ENCODE results near the gene SULF2. TPM values are rescaled to one million over a fixed set of nuclear protein-coding genes. Genes with fewer than 3 reads are reported as not detected.

Gene SULF2
- total and polyA plus RNA-seq, 2 donors: 34.7 to 40.3 TPM

GRCh38 chr20:47737923-47738322, 47.4 kb downstream of the SULF2 start:
- DNase-seq (ENCODE audit: extremely low spot score): no peak
- no peak overlapping the region for H3K27ac ChIP-seq (ENCODE audit: low read depth)
- 94% methylated on average over 9 of the region's 9 CpGs for WGBS
- H3K4me3 ChIP-seq (ENCODE audit: low read depth, low read length): no peak overlapping the region
- no peaks in the 10 kb centered on the region for H3K4me1 ChIP-seq (ENCODE audit: insufficient read depth)
- H3K36me3 ChIP-seq (ENCODE audit: insufficient read depth): no peaks in the 10 kb centered on the region

DNA sequence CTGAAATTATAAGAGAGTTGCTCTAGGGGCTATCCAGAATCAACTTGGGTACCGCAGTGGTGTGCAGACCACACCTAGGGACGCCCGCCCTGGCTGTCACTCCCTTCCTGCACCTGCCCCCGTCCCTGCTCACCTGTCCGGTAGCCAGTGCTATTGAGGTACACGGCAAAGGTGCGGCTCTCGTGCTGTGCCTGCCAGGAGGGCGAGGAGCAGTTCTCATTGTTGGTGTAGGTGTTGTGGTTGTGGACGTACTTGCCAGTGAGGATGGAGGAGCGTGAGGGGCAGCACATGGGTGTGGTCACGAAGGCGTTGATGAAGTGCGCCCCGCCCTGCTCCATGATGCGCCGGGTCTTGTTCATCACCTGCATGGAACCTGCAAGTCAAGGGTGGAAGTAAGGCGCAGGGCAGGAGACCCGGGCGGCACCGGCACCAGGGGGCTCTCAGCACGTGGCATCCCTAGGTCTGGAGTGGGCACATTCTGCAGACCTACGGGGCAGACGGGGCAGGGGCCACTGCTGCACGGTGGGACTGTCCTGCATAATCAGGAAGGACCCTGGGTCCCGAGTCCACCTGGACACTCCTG, 48.6 kb downstream of the SULF2 start:
- no peak for DNase-seq (ENCODE audit: extremely low spot score)
- H3K36me3 ChIP-seq (ENCODE audit: insufficient read depth): no peaks in the 10 kb centered on the region
- no peak overlapping the region for H3K4me3 ChIP-seq (ENCODE audit: low read depth, low read length)
- WGBS: 95% methylated on average over 26 of the region's 26 CpGs
- H3K4me1 ChIP-seq (ENCODE audit: insufficient read depth): no peaks in the 10 kb centered on the region
- H3K27ac ChIP-seq (ENCODE audit: low read depth): no peak overlapping the region

DNA sequence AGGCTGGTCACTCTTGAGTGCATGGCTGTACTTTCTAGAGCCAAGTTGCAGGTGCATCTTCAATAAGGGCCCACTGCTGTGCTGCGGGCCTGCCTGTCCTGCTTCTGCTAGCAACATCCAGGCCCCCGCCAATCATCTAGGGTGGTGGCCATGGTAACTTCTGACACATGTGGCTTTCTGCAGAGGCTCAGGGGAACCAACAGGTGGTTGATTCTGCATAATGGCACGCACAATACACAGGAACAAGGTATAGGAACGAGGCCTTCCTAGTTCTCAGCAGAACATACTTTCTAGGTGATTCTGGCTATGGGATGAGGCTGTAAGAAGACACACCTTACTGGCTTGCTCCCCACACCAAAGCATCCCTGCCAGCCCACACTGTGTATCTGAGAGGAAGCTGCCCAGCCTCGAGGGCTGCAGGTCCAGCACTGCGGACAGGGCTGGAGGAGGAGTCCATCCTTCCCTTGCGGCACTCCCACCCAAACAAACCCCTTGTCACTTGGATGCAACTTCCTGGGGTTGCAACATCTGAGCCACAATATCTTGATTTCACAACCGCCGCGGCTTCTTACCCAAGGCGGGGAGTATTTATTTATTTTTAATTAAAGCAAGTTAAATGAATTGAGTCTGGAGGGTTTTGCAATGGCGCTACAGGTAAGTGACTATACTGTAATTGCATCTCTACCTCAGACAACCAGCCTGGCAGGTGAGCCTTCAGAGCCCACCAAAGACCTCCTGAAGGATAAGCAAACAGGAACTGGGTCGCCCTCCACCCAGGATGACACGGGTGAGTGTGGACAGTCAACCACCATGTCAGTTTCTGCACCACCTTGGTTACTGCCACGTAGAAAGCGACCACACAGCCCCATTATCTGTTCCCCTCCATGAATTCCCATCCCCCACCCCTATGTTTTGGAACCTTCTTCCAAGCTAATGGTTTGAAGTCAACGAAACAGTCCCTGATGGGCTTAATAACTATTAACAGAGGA, 49.6 kb downstream of the SULF2 start:
- Histone ChIP-seq H3K36me3 (ENCODE audit: insufficient read depth) (no peaks in the 10 kb centered on the region), H3K4me3 (ENCODE audit: low read depth, low read length) (no peak overlapping the region), H3K4me1 (ENCODE audit: insufficient read depth) (no peaks in the 10 kb centered on the region), H3K27ac (ENCODE audit: low read depth) (no peak overlapping the region)
- 81% methylated on average over 17 of the region's 17 CpGs for WGBS
- no peak for DNase-seq (ENCODE audit: extremely low spot score)

- H3K4me3 ChIP-seq (ENCODE audit: low read depth, low read length): no peak overlapping the region
- no peak overlapping the region for H3K27ac ChIP-seq (ENCODE audit: low read depth)
- H3K36me3 ChIP-seq (ENCODE audit: insufficient read depth): no peaks in the 10 kb centered on the region
- H3K4me1 ChIP-seq (ENCODE audit: insufficient read depth): no peaks in the 10 kb centered on the region
- 91% methylated on average over 2 of the region's 2 CpGs for WGBS
- DNase-seq (ENCODE audit: extremely low spot score): no peak
These were observed 50.4 kb downstream of the SULF2 start for GRCh38 chr20:47734870-47735269.

DNA sequence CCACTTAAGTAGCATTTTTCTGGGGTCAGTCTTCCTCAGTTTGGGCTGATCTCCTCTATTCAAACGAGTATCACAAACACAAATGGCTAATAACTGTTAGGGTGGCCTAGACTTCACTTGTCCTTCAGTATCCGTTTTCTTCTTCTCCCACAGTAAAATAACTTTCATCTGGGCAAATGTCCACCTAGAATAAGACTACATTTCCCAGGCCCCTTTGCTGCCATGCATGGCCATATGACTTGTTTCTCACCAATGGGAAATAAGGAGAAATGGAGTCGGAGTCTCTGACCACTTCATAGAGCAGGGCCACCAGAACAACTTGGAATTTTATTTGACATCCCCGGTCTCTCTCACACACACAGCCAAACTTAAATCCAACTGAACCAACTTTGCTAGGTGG, 51.4 kb downstream of the SULF2 start:
- DNase-seq (ENCODE audit: extremely low spot score): no peak
- Histone ChIP-seq H3K4me3 (ENCODE audit: low read depth, low read length) (no peak overlapping the region), H3K27ac (ENCODE audit: low read depth) (no peak overlapping the region), H3K36me3 (ENCODE audit: insufficient read depth) (no peaks in the 10 kb centered on the region), H3K4me1 (ENCODE audit: insufficient read depth) (no peaks in the 10 kb centered on the region)
- WGBS: 80% methylated on average over 4 of the region's 4 CpGs

DNA sequence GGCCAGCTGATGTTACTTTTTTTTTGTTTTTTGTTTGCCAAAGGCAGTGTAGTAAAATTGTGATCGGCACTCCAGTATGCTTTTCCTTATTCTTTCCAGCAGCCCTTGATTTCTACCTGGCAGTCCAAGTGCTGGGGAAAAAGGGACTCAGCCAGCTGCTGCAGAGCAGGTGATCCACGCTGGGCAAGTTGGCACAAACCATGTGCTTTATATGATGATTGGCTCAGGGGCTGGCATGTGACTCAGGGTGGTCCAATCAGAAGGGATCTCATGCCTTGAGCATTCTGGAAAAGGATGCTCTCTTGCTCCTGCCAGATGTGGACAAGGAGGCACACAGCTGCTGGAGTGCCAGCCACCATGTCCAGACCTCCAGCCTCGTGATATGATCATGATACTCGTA, 54.5 kb downstream of the SULF2 start:
- no peak for DNase-seq (ENCODE audit: extremely low spot score)
- Histone ChIP-seq H3K4me1 (ENCODE audit: insufficient read depth) (no peaks in the 10 kb centered on the region), H3K36me3 (ENCODE audit: insufficient read depth) (no peaks in the 10 kb centered on the region), H3K4me3 (ENCODE audit: low read depth, low read length) (no peak overlapping the region), H3K27ac (ENCODE audit: low read depth) (no peak overlapping the region)
- 90% methylated on average over 4 of the region's 4 CpGs for WGBS

DNA sequence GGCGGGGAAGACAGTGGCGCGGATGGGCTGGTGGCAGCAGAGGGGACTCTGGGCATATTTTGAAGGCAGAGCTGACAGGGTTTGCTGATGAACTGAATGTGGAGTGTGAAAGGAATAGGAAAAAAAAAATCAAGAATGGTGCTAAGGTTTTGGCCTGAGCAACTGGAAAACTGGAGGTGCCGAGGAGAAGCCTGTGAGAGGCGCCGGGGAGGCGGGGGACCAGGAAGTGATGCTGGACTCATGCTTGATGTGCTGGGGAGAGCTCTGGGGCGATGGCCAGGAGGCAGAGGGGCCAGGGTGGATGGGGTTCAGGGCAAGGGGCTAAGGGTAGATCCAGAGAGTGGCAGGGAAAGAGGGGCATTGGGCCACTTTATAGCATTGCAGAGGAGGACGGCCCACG, 55.8 kb downstream of the SULF2 start:
- Histone ChIP-seq H3K4me1 (ENCODE audit: insufficient read depth) (no peaks in the 10 kb centered on the region), H3K27ac (ENCODE audit: low read depth) (no peak overlapping the region), H3K4me3 (ENCODE audit: low read depth, low read length) (no peak overlapping the region), H3K36me3 (ENCODE audit: insufficient read depth) (no peaks in the 10 kb centered on the region)
- DNase-seq (ENCODE audit: extremely low spot score): no peak
- 94% methylated on average over 10 of the region's 10 CpGs for WGBS

DNA sequence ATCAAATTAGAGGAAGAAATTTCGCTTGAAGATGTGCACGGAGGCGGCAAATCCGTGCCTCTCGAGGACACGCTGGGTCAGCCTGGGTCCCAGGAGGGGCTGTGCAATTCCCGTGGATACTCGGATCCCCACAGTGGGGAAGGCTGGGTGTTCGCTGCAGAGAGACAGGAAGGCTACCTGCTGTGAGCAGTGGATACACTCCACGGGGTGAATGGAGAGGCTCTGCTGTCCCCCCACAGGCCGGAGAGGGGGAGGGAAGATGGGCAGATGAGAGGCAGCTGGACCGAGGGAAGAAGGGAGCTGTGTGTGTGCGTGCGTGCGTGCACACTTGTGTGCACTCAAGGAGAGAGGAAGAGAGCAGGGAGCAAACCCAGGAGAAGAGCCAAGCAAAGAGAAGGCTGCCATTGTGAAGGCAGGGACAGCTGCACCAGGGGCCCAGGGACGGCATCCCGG, 57.3 kb downstream of the SULF2 start:
- DNase-seq (ENCODE audit: extremely low spot score): no peak
- H3K27ac ChIP-seq (ENCODE audit: low read depth): no peak overlapping the region

GRCh38 chr20:47727170-47727880, 58.0 kb downstream of the SULF2 start:
- no peak for DNase-seq (ENCODE audit: extremely low spot score)
- WGBS: 79% methylated on average over 18 of the region's 18 CpGs
- Histone ChIP-seq H3K4me3 (ENCODE audit: low read depth, low read length) (no peak overlapping the region), H3K4me1 (ENCODE audit: insufficient read depth) (no peaks in the 10 kb centered on the region), H3K27ac (ENCODE audit: low read depth) (no peak overlapping the region), H3K36me3 (ENCODE audit: insufficient read depth) (no peaks in the 10 kb centered on the region)

More for the DNA sequence above, 57.3 kb downstream of the SULF2 start:
- Histone ChIP-seq H3K36me3 (ENCODE audit: insufficient read depth) (no peaks in the 10 kb centered on the region), H3K4me3 (ENCODE audit: low read depth, low read length) (no peak overlapping the region), H3K4me1 (ENCODE audit: insufficient read depth) (no peaks in the 10 kb centered on the region)
- 67% methylated on average over 17 of the region's 17 CpGs for WGBS

GRCh38 chr20:47726632-47727031, 58.6 kb downstream of the SULF2 start:
- 91% methylated on average over 7 of the region's 7 CpGs for WGBS
- H3K36me3 ChIP-seq (ENCODE audit: insufficient read depth): no peaks in the 10 kb centered on the region
- no peak overlapping the region for H3K4me3 ChIP-seq (ENCODE audit: low read depth, low read length)
- no peak for DNase-seq (ENCODE audit: extremely low spot score)
- H3K4me1 ChIP-seq (ENCODE audit: insufficient read depth): no peaks in the 10 kb centered on the region
- H3K27ac ChIP-seq (ENCODE audit: low read depth): no peak overlapping the region

GRCh38 chr20:47725248-47725973, 59.9 kb downstream of the SULF2 start:
- Histone ChIP-seq H3K36me3 (ENCODE audit: insufficient read depth) (no peaks in the 10 kb centered on the region), H3K4me1 (ENCODE audit: insufficient read depth) (no peaks in the 10 kb centered on the region), H3K4me3 (ENCODE audit: low read depth, low read length) (no peak overlapping the region), H3K27ac (ENCODE audit: low read depth) (no peak overlapping the region)
- DNase-seq (ENCODE audit: extremely low spot score): peak; percentile 65
- 61% methylated on average over 18 of the region's 18 CpGs for WGBS

- WGBS: 91% methylated on average over 5 of the region's 5 CpGs
- no peaks in the 10 kb centered on the region for H3K36me3 ChIP-seq (ENCODE audit: insufficient read depth)
These were observed 60.4 kb downstream of the SULF2 start for GRCh38 chr20:47724910-47725247.

GRCh38 chr20:47724396-47724795, 60.9 kb downstream of the SULF2 start:
- WGBS: 76% methylated on average over 6 of the region's 6 CpGs

More at GRCh38 chr20:47724910-47725247, 60.4 kb downstream of the SULF2 start:
- no peaks in the 10 kb centered on the region for H3K4me1 ChIP-seq (ENCODE audit: insufficient read depth)
- no peak overlapping the region for H3K27ac ChIP-seq (ENCODE audit: low read depth)
- no peak overlapping the region for H3K4me3 ChIP-seq (ENCODE audit: low read depth, low read length)
- no peak for DNase-seq (ENCODE audit: extremely low spot score)

More at GRCh38 chr20:47724396-47724795, 60.9 kb downstream of the SULF2 start:
- no peak overlapping the region for H3K27ac ChIP-seq (ENCODE audit: low read depth)
- no peak for DNase-seq (ENCODE audit: extremely low spot score)
- no peak overlapping the region for H3K4me3 ChIP-seq (ENCODE audit: low read depth, low read length)
- no peaks in the 10 kb centered on the region for H3K4me1 ChIP-seq (ENCODE audit: insufficient read depth)
- no peaks in the 10 kb centered on the region for H3K36me3 ChIP-seq (ENCODE audit: insufficient read depth)

Measured in urinary bladder (tissue), 4 donors.